ENCODE data around the gene BET1.
"Not testable (repeated sequence)": the region's sequence is repeated elsewhere in the genome, so short reads cannot be mapped to it uniquely, and the experiment has no call there.

BET1 gene, protein sequence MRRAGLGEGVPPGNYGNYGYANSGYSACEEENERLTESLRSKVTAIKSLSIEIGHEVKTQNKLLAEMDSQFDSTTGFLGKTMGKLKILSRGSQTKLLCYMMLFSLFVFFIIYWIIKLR

GRCh38 chr7:94004024-94004951, at the start of gene BET1:
BET1 (minus strand) TSS chr7:94004355; CDS start chr7:94004216, 139 bp downstream.
- DNase-seq (ENCODE audit: low read depth): peak; percentile 97

GRCh38 chr7:94053532-94053931, 49.4 kb upstream of the BET1 start:
- DNase-seq (ENCODE audit: low read depth): no peak

DNA sequence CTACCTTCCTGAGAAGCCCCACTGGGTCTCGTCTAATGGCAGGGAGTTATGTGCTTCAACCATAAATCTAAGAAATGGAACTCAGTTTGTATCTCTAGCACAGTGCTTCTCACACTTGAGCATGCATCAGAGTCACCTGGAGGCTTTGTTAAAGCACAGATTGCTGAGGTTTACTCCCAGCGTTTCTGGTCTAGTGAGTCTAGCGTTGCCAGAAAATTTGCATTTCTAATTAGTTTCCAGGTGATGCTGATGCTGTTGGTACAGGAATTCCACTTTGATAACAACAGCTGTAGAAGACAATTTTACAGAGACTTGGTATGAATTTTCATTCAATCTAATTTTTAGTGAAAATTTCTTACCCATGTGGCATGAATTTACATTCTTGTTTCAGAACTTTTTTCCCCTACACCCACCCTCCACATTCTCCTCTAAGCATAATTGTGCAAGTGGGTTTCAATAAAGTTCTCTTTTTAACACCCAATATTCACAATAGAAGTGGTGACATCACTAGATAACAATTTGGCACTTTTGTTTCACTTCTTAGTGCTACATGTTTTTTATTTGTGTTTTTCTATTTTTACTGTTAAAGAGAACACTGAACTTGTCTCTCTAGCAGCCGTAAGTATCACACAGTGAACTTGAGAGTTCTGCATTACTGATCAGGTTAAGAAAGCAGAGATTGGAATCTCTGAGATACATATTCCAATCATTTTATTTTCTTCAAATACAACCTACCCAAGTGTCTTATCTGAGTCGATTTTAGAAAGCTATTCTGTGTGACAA, 48.4 kb upstream of the BET1 start:
- no peak for DNase-seq (ENCODE audit: low read depth)

- DNase-seq (ENCODE audit: low read depth): no peak
Observed at GRCh38 chr7:94050046-94050445, 45.9 kb upstream of the BET1 start.

DNA sequence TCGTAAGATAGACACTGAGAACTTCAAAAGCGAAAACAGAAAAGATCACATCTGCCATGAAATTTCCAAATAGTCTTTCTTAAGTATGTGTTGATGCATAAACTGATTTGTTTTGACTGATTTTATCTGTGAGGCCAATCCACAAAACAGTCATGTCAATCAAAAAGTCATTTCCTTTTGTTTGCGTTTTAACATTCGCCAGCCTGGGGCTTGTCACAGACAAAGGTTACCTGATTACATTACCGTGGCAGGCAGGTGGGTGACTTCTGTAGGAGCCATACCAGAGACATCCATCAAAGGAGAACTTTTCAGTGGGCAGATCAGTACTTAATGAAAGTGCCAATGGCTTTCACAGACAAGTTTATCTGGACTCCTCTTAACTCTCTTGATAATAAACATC, 45.5 kb upstream of the BET1 start:
- no peak for DNase-seq (ENCODE audit: low read depth)

- DNase-seq (ENCODE audit: low read depth): no peak
Observed at GRCh38 chr7:94048755-94049154, 44.6 kb upstream of the BET1 start.

- no peak for DNase-seq (ENCODE audit: low read depth)
Observed at GRCh38 chr7:94047956-94048355, 43.8 kb upstream of the BET1 start.

DNA sequence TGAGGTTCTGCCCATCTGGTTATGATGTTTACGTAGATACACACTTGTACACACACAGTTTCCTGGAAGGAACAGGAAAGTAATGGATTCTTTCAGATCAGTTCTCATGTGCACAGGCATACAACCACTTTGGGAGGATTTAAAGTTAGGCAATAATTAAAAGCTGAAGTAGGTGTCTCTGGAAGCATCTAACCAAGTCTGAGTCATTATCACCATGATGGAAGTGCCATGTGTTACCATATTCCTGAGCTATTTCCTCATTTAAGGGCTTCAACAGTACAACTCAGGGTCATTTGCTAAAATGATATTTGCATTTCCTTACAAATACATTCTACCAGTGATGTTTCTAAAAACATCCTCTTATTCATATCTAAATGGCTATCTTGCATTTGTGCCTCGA, 41.4 kb upstream of the BET1 start:
- no peak for DNase-seq (ENCODE audit: low read depth)

- no peak for DNase-seq (ENCODE audit: low read depth)
Observed at GRCh38 chr7:94044806-94045205, 40.7 kb upstream of the BET1 start.

- DNase-seq (ENCODE audit: low read depth): peak; percentile 63
Observed at GRCh38 chr7:94043299-94043698, 39.1 kb upstream of the BET1 start.

GRCh38 chr7:94042381-94042780, 38.2 kb upstream of the BET1 start:
- no peak for DNase-seq (ENCODE audit: low read depth)

DNA sequence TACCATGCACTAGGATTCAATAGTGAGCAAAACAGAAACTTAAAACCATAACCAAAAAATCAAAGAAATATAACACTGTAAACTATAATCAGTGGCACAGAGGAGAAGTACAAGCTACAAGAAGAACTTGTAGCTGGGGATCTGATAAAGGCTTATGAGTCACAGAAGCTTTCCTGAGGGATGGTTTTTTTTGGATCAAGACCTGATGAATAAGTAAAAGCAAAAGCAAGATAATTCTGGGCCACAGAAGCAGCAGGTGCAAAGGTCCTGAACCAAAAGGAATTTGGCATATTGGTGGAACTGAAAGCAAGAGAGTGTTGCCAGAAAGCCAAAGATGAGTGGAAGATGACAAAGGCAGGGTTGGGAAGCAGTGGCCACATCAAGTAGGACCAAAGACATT, 37.4 kb upstream of the BET1 start:
- DNase-seq (ENCODE audit: low read depth): peak; percentile 56

DNA sequence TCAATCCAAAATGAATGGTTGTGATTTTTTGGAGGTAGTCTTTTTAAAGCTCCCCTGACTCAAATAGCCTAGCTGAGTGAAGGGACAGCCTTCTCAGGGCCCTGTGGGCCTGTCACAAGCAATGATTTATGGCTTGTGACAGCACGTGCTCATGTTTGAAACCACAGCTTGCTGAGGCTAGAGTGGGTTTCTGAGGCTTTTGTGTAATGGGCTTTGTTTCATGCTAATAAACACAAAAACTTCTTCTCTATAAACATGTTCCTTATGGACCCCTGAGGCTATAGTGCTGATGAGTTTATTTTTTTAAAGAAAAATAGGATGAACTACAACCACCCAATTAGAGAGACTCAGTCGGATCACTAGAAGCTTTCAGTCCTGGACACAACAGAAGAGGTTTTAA, 36.1 kb upstream of the BET1 start:
- DNase-seq (ENCODE audit: low read depth): peak; percentile 16

GRCh38 chr7:94039368-94040035, 35.3 kb upstream of the BET1 start:
- no peak for DNase-seq (ENCODE audit: low read depth)

DNA sequence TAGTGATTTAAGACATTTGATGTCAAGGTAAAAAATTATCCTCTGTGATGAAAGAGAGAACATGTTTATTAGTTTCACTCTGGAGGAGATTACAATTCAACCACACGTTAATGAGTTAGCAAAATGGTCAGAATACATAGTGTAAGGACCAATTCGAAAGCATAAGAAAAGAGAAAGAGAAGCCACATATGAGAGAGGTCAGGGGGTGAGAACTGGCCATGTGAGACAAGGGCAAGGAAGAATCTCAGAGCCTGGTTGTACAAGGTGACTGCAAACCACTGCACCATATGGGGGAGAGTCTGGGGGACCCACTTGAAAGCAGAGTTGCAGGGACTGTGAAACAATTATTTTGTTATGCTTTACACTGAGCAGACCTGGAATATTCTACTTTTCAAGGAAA, 27.7 kb upstream of the BET1 start:
- no peak for DNase-seq (ENCODE audit: low read depth)

DNA sequence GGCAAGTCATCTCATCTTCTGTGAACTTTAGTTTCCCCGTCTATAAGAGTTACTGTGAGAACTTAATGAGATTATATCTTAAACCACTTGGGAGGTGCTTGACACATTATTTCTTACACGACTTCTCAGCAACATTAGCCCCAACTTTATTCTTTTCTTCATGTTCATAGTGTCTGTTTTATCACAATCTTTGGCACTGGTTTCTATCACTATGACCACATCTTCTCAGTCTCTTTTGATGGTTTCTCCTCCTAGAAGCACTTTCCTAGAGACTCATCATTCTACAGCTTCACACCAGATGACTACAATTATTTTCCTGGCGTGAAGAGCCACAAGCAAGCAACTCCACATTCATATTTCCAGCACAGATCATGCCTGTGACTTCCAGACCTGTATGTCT, 26.5 kb upstream of the BET1 start:
- no peak for DNase-seq (ENCODE audit: low read depth)

- DNase-seq (ENCODE audit: low read depth): no peak
Observed at GRCh38 chr7:94029976-94030375, 25.8 kb upstream of the BET1 start.

GRCh38 chr7:94028768-94029167, 24.6 kb upstream of the BET1 start:
- DNase-seq (ENCODE audit: low read depth): peak; percentile 53

DNA sequence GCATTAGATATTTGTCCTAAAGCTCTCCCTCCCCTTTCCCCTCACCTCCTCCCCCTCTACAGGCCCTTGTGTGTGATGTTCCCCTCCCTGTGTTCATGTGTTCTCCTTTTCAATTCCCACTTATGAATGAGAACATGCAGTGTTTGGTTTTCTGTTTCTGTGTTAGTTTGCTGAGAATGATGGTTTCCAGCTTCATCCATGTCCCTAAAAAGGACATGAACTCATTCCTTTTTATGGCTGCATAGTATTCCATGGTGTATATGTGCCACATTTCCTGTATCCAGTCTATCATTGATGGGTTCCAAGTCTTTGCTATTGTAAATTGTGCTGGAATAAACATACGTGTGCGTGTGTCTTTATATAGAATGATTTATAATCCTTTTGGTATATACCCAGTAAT, 22.5 kb upstream of the BET1 start:
- DNase-seq (ENCODE audit: low read depth): not testable (repeated sequence)

GRCh38 chr7:94022550-94022949, 18.4 kb upstream of the BET1 start:
- no peak for DNase-seq (ENCODE audit: low read depth)

DNA sequence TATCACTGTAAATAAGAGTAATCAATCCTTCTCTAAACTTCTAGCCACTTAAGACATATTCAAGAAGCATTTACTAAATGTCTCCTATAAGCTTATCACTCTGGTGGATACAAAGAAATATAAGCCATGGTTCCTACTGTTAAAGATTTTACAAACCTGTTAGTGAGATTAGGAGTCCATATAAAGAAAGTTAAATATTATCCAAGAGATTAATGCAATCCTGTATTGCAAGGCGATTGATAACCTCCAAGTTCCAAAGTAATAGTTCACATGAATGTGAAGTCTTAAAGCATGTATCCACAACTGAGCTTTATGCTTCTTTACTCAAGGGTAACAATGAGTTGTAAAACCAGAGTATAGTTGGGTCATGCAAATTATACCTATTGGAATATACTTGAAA, 12.6 kb upstream of the BET1 start:
- no peak for DNase-seq (ENCODE audit: low read depth)

GRCh38 chr7:94015538-94015937, 11.4 kb upstream of the BET1 start:
- no peak for DNase-seq (ENCODE audit: low read depth)
